Ovary (tissue), 9 donors: Measurements from ENCODE around the gene PRPSAP2. TPM values are rescaled to one million over a fixed set of nuclear protein-coding genes. Genes with fewer than 3 reads are reported as not detected.

Source experiments
- DNase-seq, 5 donors: peaks; one replicate each; pipeline ENCODE4 v3.0.0-alpha.2; 2019 to 2020
- H3K27ac ChIP-seq, 2 donors: fragments of 200-600 bp; one replicate each; pipeline versions ENCODE4 v1.5.1 to v1.8.0; 2019 to 2022
- H3K27me3 ChIP-seq: fragments of 200-600 bp; one replicate; pipeline ENCODE4 v1.8.0; 2022
- H3K36me3 ChIP-seq: fragments of 200-600 bp; sonication (generic); one replicate; pipeline ENCODE4 v1.5.1; 2019
- H3K4me1 ChIP-seq: one replicate; pipeline ENCODE4 v1.8.1; 2013; ENCODE audit warnings: mild to moderate bottlenecking, moderate library complexity; ENCODE audit not compliant: insufficient read depth
- H3K4me3 ChIP-seq: fragments of 200-600 bp; sonication (generic); one replicate; pipeline ENCODE4 v1.5.1; 2017
- H3K9me3 ChIP-seq, 2 donors: fragments of 200-600 bp in 1 of 2; sonication (generic) in 1 of 2; one replicate each; pipeline versions ENCODE4 v1.5.1 to v1.8.1; 2013 to 2019; ENCODE audit warnings: mild to moderate bottlenecking in 1 of 2, moderate library complexity in 1 of 2
- CTCF ChIP-seq, 3 donors: fragments of 450-650 bp in 2 of 3; fragments of 200-600 bp in 1 of 3; IDR thresholded peaks; one replicate each; pipeline versions ENCODE4 v1.5.1 to v1.8.0; 2016 to 2022; ENCODE audit warnings: antibody characterized with exemption in 3 of 3, mild to moderate bottlenecking in 1 of 3
- EP300 ChIP-seq: sonication (generic); formaldehyde crosslinking; IDR thresholded peaks from one replicate; pipeline ENCODE4 v1.6.1; 2017; ENCODE audit warnings: antibody characterized with exemption
- POLR2A ChIP-seq: fragments of 450-650 bp; IDR thresholded peaks from one replicate; pipeline ENCODE4 v1.6.1; 2017; ENCODE audit warnings: antibody characterized with exemption, mild to moderate bottlenecking, moderate library complexity
- WGBS, 3 donors: extraction: QIAGEN DNeasy Blood & Tissue Kit in 1 of 3; methylation state at CpG; one replicate each; pipeline versions ENCODE4 v1.1.5 to v1.1.7; 2013 to 2017; 5-methylcytosine and 5-hydroxymethylcytosine counted together
- intact Hi-C, 4 donors: fragments of 100-400 bp; cut with DNase I; formaldehyde crosslinking; loops; one replicate each; pipeline versions ENCODE4 v1.11.0 to v1.15.1; 2022 to 2023
- polyA plus RNA-seq, 2 donors: library from polyadenylated mRNA; stranded (reverse); fragments of 200-250 nt in 1 of 2; fragments of 350-450 nt in 1 of 2; fragmentation: Illumina TruSeq in 1 of 2; extraction: RNeasy Lipid Tissue Mini Kit (QIAGEN cat#74804) in 1 of 2; gene quantifications; one replicate each; pipeline ENCODE4 v1.2.3, GENCODE V29; 2013 to 2014
- total RNA-seq, 7 donors: library from RNA; depleted of rRNA in 2 of 7; stranded (reverse); fragments of >200 nt in 2 of 7; fragmentation: NEBNext Ultra II Directional in 3 of 7; extraction: Animal tissue kit (Norgen Biotek cat#: 25700) in 3 of 7; gene quantifications; one replicate each; pipeline versions ENCODE4 v1.1.0 to v1.2.4, GENCODE V29; 2016 to 2023
- donor health status: DM: no; HTN: no; CAD: no; lungs with moderate emphysema.
- donor health status: DM: no; HTN: no; CAD: no.
- donor health status: Bipolar disorder and iron deficiency.
- donor health status: DM: yes; HTN: yes; CAD: no.
- donor health status: DM: no; HTN: no; CAD: no.
- donor health status: DM: yes; HTN: yes; CAD: no.

Gene PRPSAP2
- total and polyA plus RNA-seq, 9 donors = 25.2 to 44.7 (median 35.4) TPM

- intact Hi-C loops = no loop called here
- TF ChIP-seq POLR2A (no peak), EP300 (no peak), CTCF (IDR thresholded peaks at IDR 0.05) (no peak)
- no peaks in the 10 kb centered on the region for H3K4me1 ChIP-seq
- no peaks in the 10 kb centered on the region for H3K36me3 ChIP-seq
- H3K27ac ChIP-seq = no peak overlapping the region
- no peaks in the 10 kb centered on the region for H3K27me3 ChIP-seq
- H3K9me3 ChIP-seq = peaks cover 0 to 3% of the 10 kb centered on the region in 2 donors
- WGBS, 3 donors = 88 to 98% (median 88%) methylated on average over 1 of the region's 1 CpG
- no peak overlapping the region for H3K4me3 ChIP-seq
- DNase-seq = no peak
Observed at GRCh38 chr17:18896146-18896545, 38.2 kb downstream of the PRPSAP2 start.

GRCh38 chr17:18896947-18897346 lies 39.0 kb downstream of the PRPSAP2 start:
- Histone ChIP-seq H3K4me3 (no peak overlapping the region), H3K9me3 (peaks cover 0 to 3% of the 10 kb centered on the region in 2 donors), H3K27ac (no peak overlapping the region), H3K4me1 (no peaks in the 10 kb centered on the region), H3K36me3 (no peaks in the 10 kb centered on the region), H3K27me3 (no peaks in the 10 kb centered on the region)
- WGBS, 3 donors = 79 to 86% (median 79%) methylated on average over 2 of the region's 2 CpGs
- intact Hi-C loops = no loop called here
- no peak for DNase-seq
- TF ChIP-seq EP300 = no peak
- TF ChIP-seq POLR2A = no peak
- TF ChIP-seq CTCF (IDR thresholded peaks at IDR 0.05) = no peak

GRCh38 chr17:18904482-18904881 lies 46.6 kb downstream of the PRPSAP2 start:
- Histone ChIP-seq H3K36me3 (no peaks in the 10 kb centered on the region), H3K27ac (no peak overlapping the region), H3K4me1 (no peaks in the 10 kb centered on the region), H3K27me3 (no peaks in the 10 kb centered on the region), H3K4me3 (no peak overlapping the region), H3K9me3 (no peaks in the 10 kb centered on the region)
- WGBS, 3 donors = 80 to 92% (median 90%) methylated on average over 5 of the region's 5 CpGs
- TF ChIP-seq EP300 (no peak), POLR2A (no peak), CTCF (IDR thresholded peaks at IDR 0.05) (no peak)
- intact Hi-C loops = no loop called here
- DNase-seq = no peak

GRCh38 chr17:18905226-18905625 lies 47.3 kb downstream of the PRPSAP2 start:
- DNase-seq = no peak
- Histone ChIP-seq H3K4me3 (no peak overlapping the region), H3K4me1 (no peaks in the 10 kb centered on the region), H3K36me3 (no peaks in the 10 kb centered on the region), H3K27ac (no peak overlapping the region), H3K27me3 (no peaks in the 10 kb centered on the region), H3K9me3 (no peaks in the 10 kb centered on the region)
- 80 to 90% (median 84%) methylated on average over 5 of the region's 5 CpGs for WGBS, 3 donors
- TF ChIP-seq EP300 (no peak), CTCF (IDR thresholded peaks at IDR 0.05) (no peak), POLR2A (no peak)
- intact Hi-C loops = no loop called here

GRCh38 chr17:18910326-18910725 lies 52.4 kb downstream of the PRPSAP2 start:
- Histone ChIP-seq H3K4me1 (no peaks in the 10 kb centered on the region), H3K4me3 (no peak overlapping the region), H3K27ac (no peak overlapping the region), H3K9me3 (no peaks in the 10 kb centered on the region), H3K27me3 (no peaks in the 10 kb centered on the region), H3K36me3 (no peaks in the 10 kb centered on the region)
- DNase-seq = no peak
- TF ChIP-seq POLR2A = no peak
- no peak for TF ChIP-seq EP300
- no peak for TF ChIP-seq CTCF (IDR thresholded peaks at IDR 0.05)
- intact Hi-C loops = no loop called here
- WGBS, 3 donors = 93 to 97% (median 94%) methylated on average over 5 of the region's 5 CpGs
